Bone marrow (tissue), 2 donors: Measurements from ENCODE around the gene AUTS2.
A peak's percentile ranks its signal among the peaks of the same experiment; 100 is the strongest.
"Not testable (repeated sequence)": the region's sequence is repeated elsewhere in the genome, so short reads cannot be mapped to it uniquely, and the experiment has no call there.

ENCODE experiments used
- DNase-seq, 2 donors: peaks; one replicate each; lab custom pipeline; 2025; lab: John Stamatoyannopoulos, UW

AUTS2 gene

GRCh38 chr7:69761290-69761922 lies 163.1 kb downstream of the AUTS2 start:
- DNase-seq = no peak

- no peak for DNase-seq
These were observed 164.6 kb downstream of the AUTS2 start for GRCh38 chr7:69762821-69763352.

- DNase-seq = no peak
These were observed 165.2 kb downstream of the AUTS2 start for GRCh38 chr7:69763513-69763912.

GRCh38 chr7:69764147-69764546 lies 165.9 kb downstream of the AUTS2 start:
- no peak for DNase-seq

- DNase-seq = no peak
These were observed 166.4 kb downstream of the AUTS2 start for GRCh38 chr7:69764681-69765080.

GRCh38 chr7:69765879-69766278 lies 167.6 kb downstream of the AUTS2 start:
- DNase-seq = peak in 1 of 2 donors; percentile 52

GRCh38 chr7:69768986-69769595 lies 170.8 kb downstream of the AUTS2 start:
- no peak for DNase-seq

- no peak for DNase-seq
These were observed 171.6 kb downstream of the AUTS2 start for GRCh38 chr7:69769826-69770225.

GRCh38 chr7:69770613-69771012 lies 172.3 kb downstream of the AUTS2 start:
- no peak for DNase-seq

GRCh38 chr7:69772718-69773436 lies 174.6 kb downstream of the AUTS2 start:
- no peak for DNase-seq

GRCh38 chr7:69773535-69774225 lies 175.4 kb downstream of the AUTS2 start:
- DNase-seq = no peak

GRCh38 chr7:69775231-69775771 lies 177.0 kb downstream of the AUTS2 start:
- DNase-seq = no peak

- no peak for DNase-seq
These were observed 178.3 kb downstream of the AUTS2 start for GRCh38 chr7:69776611-69777010.

- DNase-seq = no peak
These were observed 179.9 kb downstream of the AUTS2 start for GRCh38 chr7:69778138-69778537.

- DNase-seq = no peak
These were observed 182.1 kb downstream of the AUTS2 start for GRCh38 chr7:69780379-69780778.

- DNase-seq = no peak
These were observed 183.2 kb downstream of the AUTS2 start for GRCh38 chr7:69781412-69781846.

GRCh38 chr7:69782917-69783684 lies 184.8 kb downstream of the AUTS2 start:
- DNase-seq = no peak

- DNase-seq = not testable (repeated sequence)
These were observed 187.9 kb downstream of the AUTS2 start for GRCh38 chr7:69786130-69786529.

GRCh38 chr7:69786730-69787395 lies 188.6 kb downstream of the AUTS2 start:
- DNase-seq = no peak

GRCh38 chr7:69787736-69788431 lies 189.6 kb downstream of the AUTS2 start:
- DNase-seq = peak in 1 of 2 donors; percentile 10
